Ureter (tissue), 1 donor: Measurements from ENCODE around the gene RBBP6. TPM values are rescaled to one million over a fixed set of nuclear protein-coding genes. Genes with fewer than 3 reads are reported as not detected.

Experiments
- DNase-seq: peaks from one replicate; pipeline ENCODE4 v3.0.0-alpha.2; 2020; ENCODE audit warnings: low spot score
- total RNA-seq: library from RNA; stranded (reverse); gene quantifications from one replicate; pipeline ENCODE4 v1.2.4, GENCODE V29; 2023
- donor health status: DM: yes; HTN: yes; CAD: no.

The RBBP6 gene
- total RNA-seq, 1 donor from 2014 or later, result 56.1 TPM

- no peak for DNase-seq
Observed at GRCh38 chr16:24524855-24525677, 14.3 kb upstream of the RBBP6 start.

DNA sequence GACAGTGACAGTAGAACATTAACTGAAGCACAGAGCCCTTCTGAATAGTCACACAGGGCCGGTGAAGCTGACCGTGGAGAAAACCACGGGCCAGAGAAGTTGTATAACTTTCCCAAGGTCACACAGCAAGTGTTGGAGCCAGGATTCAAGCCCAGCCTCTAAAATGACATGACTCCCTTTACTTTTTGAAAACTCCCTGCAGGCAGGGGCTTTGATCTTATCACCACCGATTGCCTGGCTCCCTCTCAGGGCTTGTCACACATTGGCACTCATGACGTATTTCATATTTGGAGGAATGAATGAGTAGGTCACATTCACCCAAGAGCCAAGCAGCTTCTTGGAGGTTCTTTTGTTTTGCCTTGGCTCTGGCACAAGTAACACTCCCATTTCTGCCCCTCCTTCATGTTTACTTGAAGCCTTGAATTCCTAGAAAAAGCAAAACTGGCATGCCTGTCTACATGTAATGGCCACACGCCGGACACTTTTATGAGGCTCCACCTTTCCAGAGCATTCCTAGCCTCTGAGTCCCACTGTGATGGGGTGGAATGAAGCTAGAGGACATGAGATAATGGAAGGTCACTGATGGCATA, 13.3 kb upstream of the RBBP6 start:
- DNase-seq, result no peak

DNA sequence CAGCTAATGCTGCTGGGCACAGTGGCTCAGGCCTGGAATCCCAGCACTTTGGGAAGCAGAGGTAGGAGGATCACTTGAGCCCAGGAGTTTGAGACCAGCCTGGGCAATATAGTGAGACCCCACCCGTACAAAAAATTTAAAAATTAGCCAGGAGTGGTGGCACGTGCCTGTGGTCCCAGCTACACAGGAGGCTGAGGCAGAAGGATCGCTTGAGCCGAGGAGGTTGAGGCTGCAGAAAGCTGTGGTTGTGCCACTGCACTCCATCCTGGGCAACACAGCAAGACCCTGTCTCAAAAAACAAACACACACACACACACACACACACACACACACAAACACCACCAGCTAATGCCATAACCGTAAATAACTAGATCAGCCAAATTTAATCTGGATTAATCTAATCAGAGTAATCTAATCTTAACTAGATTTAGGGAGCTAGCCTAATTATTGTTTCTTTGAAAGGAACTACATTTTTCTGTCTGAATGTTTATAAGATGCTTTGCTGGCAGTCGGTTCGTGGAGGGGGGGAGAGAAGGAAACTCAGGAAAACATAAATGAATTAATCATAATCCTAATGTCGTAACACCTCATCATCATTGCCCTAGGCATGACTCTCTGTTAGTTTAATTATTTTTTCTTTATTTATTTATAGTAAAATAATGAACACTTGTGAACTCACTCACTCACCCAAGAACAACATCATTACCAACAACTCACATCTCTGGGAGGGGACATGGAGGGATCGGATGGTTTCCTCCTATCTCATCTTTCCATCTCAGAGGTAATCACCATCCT, 12.5 kb upstream of the RBBP6 start:
- no peak for DNase-seq

- no peak for DNase-seq
Observed at GRCh38 chr16:24531166-24531565, 8.2 kb upstream of the RBBP6 start.

GRCh38 chr16:24534620-24535019, 4.7 kb upstream of the RBBP6 start:
- DNase-seq, result no peak

DNA sequence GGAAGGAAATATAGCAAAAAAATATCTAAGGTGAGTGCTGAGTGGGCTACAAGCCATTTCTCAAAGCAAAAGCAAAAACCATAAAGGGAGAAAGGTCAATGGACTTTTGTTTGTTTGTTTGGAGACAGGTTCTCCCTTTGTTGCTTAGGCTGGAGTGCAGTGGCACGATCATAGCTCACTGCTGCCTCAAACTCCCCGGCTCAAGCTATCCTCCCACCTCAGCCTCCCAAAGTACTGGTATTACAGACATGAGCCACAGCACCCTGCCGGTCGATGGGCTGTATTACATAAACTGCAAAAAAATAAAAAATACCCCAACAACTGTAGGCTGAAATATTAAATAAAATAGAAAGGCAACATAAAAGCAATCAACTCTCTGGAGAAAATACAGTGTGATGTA, 3.5 kb upstream of the RBBP6 start:
- no peak for DNase-seq

GRCh38 chr16:24536671-24537070, 2.7 kb upstream of the RBBP6 start:
- no peak for DNase-seq

- no peak for DNase-seq
Observed at GRCh38 chr16:24537474-24538337, 1.7 kb upstream of the RBBP6 start.

GRCh38 chr16:24538756-24539294, 541 bp upstream of the RBBP6 start:
- DNase-seq, result no peak

GRCh38 chr16:24539850-24540601, 660 bp downstream of the RBBP6 start:
- peak; percentile 63 for DNase-seq

DNA sequence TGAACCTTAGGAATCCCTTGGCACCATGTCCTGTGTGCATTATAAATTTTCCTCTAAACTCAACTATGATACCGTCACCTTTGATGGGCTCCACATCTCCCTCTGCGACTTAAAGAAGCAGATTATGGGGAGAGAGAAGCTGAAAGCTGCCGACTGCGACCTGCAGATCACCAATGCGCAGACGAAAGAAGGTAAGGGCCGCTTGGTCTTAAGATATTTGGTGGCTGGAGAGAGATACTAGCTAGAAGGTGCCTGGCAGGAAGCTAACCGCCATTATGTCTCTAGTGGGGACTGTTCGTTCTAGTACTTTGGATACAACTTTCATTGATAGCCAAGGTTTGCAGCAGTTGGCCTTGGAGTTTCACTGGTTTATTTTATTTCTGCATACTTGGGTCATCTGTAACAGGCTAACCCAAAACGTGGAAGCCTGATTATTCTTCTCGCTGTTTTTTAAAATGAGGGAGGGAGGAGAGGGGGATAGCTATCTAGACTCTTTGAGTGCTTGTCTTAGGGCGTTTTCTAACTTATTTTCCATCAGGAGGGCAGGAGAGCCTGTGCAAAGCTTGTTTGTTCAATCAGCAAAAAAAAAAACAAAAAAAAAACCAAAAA, 1.3 kb downstream of the RBBP6 start:
- no peak for DNase-seq

DNA sequence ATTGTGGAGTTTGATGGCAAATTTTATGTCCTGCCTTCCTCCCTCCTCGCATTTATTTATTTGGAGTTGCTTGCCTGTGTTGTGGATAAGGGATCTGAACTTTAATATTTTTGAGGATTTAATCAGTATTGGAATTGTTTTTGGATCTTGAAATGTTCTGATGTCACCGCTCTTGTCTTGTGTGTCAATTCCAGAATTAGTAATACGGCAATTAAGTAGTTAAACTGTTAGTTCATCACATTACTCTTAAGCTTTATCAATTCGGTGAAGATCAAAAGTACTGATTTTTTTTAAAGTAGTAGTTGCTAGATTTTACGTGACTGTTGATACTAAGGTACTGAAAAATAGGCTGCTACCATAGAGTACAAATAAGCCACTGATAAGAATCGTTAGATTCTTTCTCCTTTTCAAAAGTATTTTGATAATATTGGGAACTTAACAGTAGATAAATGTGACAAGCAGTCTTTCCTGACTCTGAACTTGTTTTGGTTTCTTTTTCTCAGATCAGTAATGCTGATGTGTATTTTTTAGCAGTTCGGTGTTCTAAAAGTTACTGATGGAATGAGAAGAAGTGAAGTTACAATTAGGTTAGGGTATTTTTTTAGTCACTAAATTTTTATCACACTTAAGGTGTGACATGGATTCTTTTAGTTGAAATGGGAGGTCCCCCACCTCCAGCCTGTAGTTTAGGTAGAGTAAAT, 2.0 kb downstream of the RBBP6 start:
- no peak for DNase-seq

DNA sequence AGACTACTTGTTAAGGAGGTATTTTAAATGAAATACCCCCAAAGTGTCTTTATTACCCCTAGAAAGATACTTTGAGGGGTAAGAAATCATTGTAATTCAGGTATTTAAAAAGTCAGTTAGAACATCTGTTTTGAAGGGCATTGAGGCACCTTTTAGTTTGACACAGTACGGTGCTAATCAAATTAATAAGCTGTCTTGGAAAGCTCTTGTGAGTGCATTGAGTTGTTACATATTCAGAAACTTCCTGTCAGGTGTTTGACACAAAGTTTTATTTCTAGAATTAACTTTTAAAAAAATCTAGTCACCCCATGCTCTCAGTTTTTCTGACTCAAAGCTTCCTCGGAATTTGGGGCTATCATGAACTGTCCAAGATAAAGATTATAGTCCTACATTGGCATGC, 4.6 kb downstream of the RBBP6 start:
- no peak for DNase-seq

- DNase-seq, result no peak
Observed at GRCh38 chr16:24544640-24545039, 5.3 kb downstream of the RBBP6 start.

DNA sequence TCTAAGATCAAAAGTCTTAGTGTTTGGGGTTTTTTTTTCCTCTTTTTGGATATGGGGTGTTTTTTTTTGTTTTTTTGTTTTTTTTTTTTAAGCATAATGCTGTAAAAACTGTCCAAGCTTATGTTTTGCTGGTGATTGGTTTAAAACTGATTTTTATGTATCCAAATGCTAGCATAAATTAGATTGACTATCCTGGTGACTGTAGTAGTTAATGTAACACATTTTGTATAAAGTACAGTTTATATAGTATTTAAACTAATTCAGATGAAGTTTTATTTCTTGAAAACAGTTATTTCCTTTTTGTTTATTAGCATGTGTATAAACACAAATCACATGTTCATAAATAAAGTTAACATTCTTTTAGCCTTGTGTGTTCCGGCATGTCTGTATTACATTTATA, 10.9 kb downstream of the RBBP6 start:
- DNase-seq, result no peak

GRCh38 chr16:24552705-24553246, 13.4 kb downstream of the RBBP6 start:
- DNase-seq, result no peak

DNA sequence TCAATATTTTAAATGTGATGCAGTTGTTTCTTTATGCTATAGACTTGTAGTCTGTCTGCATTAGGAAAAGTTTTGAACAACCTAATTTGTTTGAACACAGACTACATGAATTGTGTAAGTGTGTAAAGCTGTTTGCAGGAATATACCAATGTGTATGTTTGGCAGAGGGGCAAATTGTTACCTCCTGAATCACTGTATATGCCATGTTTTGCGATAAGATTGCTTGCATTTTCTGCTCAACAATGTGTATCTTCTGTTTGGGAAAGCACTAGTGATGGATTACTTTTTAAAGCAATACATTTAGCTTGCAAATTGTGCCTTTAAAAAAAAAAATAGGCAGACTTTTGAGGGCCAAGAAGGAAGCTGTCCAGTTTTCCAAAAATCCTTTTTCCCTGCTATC, 14.6 kb downstream of the RBBP6 start:
- no peak for DNase-seq

- DNase-seq, result no peak
Observed at GRCh38 chr16:24555346-24555872, 16.0 kb downstream of the RBBP6 start.

GRCh38 chr16:24562811-24563210, 23.4 kb downstream of the RBBP6 start:
- DNase-seq, result no peak
